ENCODE results near the gene MAVS.
"Not testable (repeated sequence)": the region's sequence is repeated elsewhere in the genome, so short reads cannot be mapped to it uniquely, and the experiment has no call there.

Gene MAVS

DNA sequence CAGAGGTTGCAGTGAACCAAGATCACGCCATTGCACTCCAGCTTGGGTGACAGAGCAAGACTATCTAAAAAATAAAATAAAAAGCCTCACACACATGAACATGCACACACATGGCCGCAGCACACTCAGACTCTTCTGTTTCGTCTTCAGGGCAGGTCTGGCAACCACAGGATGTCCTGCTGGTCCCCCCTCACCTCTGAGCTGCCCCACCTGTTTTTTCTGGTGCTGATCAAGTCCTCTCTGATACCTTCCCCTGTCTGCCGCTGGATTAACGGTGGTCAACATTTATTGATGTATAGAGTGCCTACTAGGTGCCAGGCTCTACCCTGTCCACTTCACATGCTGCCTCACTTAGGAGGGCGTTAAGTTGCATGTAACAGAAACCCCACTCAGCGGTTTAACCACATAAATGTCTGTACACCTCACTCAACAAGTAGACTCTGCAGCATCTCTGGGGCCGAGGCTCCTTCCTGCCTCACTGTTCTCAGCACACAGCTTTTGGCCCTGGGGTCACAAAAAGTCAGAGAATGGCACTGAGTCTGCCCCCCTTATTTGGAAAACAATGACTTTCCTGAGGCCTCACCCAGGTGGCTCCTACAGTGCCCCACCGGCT lies 30.8 kb upstream of the MAVS start:
- DNase-seq: no peak

DNA sequence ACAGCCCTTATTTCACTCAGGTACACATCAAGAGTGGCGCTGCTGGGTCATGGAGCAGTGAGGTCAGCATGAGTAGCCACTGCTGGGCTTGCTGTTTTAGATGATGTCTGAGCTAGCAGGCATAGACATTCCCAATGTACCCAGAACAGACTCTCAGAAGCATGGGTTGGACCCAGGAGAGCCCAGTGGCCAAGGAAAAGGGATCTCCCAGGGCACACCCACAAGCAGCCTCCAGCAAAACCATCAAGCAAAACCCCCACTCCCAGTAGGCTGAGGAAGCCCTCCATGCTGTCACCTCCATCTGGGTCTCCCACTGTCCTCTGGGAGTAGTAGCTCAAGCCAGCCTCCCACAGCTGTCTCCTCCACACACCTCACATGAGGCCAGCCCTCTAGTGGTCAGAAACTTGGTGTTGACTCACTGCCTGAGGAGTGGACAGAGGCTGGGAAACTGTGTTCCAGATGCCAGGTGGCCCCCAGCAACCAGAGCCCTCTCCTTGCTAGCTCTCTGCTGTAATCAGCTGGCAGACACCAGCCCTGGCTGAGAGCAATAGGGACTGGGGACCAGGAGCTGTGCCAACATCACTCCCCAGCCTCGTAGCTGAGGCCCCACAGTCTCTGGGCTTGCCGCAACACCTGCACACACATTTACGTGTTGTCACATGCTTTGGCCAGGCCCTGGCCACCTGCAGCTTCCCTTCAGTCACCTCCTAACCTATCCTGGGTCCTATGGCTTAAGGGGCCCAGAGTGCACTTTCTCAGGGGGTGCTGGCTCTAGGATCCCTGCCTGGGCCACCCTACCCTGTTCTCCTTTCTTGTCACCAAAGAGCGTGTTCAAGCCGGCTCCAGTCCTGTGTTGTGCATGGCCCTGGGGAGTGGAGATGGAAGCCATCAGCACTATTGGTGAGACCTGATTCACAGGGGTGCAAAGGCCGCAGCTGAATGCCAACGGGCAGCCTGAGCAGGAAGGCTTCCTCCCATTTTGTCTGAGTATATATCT lies 28.2 kb upstream of the MAVS start:
- no peak for DNase-seq

DNA sequence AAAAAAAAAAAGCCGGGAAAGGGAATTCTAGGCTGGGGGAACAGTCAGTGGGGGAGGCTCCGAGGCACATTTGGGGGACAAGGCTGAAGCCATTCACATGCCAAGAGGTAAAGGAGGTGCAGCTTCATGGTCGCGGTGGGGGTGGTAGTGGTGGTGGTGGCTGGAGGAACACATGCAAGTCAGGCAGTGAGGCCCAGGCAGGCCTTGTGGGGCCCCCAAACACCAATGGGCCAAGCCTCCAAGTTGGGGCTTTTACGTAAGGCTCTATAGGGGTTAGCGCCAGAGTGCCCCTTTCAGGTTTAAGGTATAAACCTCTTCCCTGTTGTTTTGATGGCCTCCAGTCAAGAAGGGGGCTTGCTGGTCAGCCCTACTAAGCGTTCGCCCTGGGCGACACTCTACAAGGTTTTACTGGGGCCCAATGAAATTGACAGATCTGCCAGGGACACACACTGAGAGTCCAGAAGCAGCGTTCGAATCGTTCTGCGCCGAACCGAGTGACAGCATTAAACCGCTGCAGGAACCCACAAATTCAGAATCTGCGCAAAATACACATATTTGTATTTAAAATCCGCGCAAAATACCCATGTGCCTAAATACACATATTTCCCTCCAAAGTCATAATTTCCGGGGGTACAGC lies 27.1 kb upstream of the MAVS start:
- no peak for DNase-seq

DNA sequence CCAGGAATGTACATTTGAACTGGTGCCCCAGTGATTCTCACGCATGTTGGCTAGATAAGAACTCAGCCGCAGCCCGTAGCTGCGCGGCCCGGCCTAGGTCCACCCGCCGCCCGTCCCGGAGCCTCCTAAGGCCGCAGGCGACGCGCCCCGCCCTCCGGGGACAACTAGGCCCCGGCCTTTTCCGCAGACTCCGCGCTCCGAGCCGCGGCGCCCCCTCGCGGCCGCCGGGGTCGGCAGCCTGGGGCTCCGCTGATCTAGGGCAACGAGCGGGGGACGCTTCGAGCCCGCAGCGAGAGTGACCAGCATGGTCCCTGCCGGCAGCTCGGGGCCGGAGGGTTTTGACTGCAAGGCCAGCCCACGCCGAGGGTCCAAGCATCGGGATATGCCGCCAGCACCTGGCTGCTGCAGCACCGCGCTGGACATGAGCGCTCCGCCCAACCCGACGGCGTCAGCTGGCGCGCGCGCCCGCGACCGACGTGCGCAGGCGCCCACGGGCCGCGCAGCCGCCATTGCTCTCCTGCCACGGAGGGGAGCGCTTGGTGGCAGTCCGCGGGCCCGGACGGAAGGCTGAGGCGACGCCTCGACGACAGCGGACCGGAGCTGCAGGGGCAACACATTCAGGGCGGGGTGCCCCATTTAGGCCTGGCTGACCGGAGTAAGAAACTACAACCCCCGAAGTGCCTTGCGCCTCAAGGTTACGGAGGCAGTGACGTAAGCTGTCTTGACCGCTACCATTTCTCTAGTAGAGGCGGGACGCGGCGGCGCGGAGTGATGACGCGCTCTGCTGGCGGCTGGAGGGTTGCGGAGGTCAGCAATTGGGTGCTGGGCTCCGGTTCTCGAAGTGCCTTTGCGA lies 26.4 kb upstream of the MAVS start, which contains the start of gene AP5S1:
Gene AP5S1, plus strand, starts transcription at position 500 of the 853 bp plus-strand sequence. CDS start 1,571 bp downstream, outside the sequence.
- DNase-seq: peak; percentile 78

DNA sequence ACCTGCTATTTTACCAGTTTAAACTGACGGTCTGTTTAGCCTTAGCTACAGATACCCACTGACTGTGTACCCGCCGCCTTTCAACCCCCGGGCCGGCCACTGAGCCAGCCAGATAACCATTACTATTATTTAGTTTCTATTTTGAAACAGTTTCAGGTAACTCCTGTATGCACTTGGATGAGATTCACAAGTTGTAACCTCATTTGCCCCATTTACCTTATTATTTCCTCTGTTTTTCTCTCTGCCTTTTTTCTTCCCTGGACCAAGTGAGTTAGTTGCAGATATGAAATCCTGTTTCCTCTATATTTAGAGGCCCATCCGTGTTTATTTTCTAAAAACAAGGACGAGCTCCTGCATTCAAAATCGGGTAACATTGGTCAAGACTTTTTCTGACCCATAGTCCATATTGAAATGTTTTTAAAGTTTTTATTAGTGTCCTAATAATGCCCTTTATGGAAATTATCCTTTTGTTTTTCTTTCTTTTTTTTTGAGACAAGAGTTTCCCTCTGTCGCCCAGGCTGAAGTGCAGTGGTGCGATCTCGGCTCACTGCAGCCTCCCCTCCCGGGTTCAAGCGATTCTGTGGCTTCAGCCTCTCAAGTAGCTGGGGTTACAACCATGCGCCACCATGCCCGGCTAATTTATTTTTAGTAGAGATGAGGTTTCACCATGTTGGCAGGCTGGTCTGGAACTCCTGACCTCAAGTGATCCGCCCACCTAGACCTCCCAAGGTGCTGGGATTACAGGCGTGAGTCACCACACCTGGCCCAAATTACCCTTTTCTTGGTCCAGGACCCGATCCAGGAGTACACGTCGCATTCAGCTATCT lies 25.5 kb upstream of the MAVS start:
- no peak for DNase-seq

DNA sequence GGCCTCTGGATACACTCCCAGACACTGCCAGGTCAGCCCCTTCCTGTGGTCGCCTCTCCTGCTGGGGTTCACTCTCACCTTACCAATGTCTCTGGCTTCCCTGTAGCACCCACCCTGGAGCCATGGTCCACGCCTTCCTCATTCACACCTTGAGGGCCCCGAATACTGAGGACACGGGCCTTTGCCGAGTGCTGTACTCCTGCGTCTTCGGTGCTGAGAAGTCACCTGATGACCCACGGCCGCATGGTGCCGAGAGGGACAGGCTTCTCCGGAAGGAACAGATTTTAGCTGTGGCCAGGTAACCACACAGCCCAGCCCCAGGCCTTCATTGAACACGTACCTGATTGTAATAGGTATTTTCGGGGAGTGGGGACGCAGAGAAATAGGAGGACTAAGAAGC lies 24.6 kb upstream of the MAVS start:
- no peak for DNase-seq

DNA sequence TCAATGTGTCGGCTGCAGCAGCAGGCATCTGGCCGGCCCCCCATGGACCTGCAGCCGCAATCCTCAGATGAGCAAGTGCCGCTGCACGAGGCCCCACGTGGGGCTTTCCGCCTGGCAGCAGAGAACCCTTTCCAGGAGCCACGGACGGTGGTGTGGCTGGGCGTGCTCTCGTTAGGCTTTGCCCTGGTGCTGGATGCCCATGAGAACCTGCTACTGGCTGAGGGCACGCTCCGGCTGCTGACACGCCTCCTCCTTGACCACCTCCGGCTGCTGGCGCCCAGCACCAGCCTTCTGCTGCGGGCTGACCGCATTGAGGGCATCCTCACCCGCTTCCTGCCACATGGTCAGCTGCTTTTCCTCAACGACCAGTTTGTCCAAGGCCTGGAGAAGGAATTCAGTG lies 22.8 kb upstream of the MAVS start:
- no peak for DNase-seq

DNA sequence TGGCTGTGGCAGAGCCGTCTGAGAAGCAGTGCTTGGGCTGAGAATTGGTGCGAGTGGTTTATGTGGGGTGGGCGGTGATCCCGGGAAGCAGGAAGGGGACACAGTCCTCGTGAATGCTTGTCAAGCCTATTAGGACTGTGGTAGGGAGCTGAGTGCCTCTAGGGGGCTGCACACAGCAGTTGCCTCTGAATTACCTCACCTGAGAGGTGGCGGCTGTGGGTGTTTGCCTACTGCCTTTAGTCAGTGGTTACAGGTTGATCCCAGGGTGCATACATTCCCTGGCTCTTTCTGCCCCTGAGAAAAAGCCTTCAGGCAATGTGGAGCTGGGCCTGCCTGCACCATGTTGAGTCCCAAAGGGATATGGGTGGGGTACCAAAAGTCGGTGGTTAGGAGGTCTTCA lies 21.1 kb upstream of the MAVS start:
- DNase-seq: no peak

DNA sequence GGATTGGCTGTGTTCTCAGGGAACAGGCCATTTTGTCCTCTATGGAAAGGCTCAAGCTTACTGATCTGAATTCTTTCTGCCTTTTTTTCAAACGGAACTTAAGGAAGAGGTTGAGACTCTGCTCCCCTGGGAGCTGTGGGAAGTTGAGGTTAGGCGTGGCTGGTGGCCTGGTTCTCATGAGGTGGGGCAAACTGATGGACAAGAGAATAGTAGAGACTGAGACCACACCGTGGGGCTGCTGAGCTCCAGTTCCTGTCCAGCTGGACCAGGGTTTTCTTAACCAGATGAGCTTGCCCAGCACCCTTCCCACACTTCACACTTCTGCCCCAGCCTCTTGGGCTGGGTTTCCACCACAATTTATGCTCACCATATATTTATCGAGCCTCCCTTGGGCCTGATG lies 20.2 kb upstream of the MAVS start:
- no peak for DNase-seq

DNA sequence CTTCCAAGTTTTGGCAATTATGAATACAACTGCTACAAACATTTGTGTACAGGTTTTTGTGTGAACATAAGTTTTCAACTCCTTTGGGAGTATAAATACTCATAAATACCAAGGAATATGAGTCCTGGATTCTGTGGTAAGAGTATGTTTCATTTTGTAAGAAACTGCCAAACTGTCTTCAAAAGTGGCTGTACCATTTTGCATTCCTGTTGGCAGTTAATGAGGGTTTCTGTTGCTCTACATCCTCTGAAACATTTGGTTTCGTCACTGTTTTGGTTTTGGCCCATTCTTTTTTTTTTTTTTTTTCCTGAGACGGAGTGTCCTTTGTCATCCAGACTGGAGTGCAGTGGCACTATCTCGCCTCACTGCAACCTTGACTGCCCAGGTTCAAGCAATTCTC lies 17.8 kb upstream of the MAVS start:
- DNase-seq: no peak

DNA sequence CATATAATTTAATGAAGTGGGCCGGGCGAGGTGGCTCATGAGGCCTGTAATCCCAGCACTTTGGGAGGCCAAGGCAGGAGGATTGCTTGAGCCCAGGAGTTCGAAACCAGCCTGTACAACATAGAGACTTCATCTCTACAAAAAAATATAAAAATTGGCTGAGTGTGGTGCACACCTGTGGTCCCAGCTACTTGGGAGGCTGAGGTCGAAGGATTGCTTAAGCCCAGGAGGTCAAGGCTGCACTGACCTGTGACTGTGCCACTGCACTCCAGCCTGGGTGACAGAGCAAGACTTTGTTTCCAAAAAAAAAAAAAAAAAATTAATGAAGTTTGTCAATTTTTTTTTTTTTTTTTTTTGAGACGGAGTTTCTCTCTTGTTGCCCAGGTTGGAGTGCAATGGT lies 16.7 kb upstream of the MAVS start:
- not testable (repeated sequence) for DNase-seq

DNA sequence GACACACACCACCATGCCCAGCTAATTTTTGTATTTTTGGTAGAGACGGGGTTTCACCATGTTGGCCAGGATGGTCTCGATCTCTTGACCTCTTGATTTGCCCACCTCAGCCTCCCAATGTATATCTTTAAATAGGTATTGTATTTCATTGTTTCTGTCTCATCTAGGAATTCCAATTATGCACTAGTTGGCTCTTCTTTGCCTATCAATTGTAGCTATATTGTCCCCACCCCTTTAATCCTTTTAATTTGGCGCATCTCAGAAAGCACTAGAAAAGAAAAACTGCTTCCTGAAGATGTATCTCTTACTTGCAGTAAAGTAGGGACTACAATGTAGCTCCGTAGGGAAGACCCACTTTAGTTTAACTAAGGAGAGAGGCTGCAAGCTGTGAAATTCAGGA lies 10.5 kb upstream of the MAVS start:
- no peak for DNase-seq

DNA sequence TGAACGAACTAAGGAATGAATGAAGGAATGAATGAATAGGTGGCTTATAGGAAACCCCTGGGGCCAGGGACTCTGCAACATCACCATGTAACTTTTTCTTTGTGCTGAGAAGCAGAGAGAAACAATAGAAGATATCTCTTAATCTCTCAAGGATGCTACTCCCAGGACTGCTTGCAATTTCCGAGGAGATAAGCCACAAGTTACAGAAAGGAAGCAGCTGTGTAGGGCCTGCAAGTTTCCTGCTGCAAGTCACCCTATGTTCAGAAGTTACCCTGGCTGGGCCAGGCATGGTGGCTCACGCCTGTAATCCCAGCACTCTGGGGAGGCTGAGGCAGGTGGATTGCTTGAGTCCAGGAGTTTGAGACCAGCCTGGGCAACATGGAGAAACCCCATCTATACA lies 7.3 kb upstream of the MAVS start:
- DNase-seq: no peak

DNA sequence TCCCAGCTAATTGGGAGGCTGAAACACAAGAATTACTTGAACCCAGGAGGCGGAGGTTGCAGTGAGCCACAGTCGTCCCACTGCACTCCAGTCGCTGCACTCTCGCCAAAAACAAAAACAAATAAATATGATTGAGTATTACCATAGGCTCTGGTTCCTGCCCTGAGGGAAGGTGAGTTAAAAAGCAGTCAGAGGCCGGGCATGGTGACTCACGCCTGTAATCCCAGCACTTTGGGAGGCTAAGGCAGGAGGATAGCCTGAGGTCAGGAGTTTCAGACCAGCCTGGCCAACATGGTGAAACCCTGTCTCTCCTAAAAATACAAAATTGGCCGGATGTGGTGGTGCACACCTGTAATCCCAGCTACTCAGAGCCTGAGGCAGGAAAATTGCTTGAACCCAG lies 6.4 kb upstream of the MAVS start:
- not testable (repeated sequence) for DNase-seq

DNA sequence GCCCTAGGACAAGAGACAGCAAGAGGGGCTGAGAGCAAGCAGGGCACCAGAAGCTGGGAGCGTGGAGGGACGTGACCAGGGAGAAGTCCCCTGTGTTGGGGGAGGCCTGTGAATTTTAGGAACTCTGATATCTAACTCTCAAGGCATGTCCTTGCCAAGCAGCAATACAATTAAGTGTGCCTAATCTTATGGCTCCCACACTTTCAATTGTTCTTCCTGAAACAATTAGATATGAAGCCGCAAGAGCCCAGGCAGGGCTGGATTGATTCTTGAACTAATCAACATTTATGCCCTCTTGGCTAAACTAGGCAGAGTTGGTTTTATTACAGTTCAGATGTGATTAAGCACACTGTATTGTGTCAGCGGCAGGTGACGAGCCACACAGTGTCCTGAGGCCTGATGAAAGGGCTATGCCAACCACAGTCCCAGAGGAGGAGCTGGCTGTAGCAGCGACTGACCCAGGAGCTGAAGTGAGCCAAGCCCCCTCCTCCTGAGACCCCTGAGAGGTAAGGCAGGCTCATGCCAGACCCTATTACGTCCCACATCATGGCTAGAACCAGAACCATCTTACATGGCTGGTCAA lies 4.2 kb upstream of the MAVS start:
- no peak for DNase-seq

DNA sequence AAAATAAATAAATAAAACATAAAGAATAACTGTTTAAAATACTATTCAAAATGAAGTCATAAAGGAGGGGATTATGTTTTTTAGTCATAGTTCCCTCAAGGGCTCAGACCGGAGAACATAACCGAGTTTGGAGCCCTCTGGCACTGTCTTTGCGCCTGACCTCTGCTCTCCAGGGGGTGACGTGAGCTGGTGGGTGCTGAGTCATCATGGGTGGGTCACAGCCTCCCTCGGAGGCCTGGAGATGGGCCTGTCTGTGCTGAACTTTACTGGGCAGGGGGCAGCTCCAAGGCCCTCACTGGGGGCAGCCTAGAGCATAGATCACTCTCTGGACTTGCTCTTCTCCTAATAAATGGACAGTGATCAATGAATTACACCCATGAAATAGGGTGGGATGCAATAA lies 3.1 kb upstream of the MAVS start:
- peak; percentile 78 for DNase-seq

DNA sequence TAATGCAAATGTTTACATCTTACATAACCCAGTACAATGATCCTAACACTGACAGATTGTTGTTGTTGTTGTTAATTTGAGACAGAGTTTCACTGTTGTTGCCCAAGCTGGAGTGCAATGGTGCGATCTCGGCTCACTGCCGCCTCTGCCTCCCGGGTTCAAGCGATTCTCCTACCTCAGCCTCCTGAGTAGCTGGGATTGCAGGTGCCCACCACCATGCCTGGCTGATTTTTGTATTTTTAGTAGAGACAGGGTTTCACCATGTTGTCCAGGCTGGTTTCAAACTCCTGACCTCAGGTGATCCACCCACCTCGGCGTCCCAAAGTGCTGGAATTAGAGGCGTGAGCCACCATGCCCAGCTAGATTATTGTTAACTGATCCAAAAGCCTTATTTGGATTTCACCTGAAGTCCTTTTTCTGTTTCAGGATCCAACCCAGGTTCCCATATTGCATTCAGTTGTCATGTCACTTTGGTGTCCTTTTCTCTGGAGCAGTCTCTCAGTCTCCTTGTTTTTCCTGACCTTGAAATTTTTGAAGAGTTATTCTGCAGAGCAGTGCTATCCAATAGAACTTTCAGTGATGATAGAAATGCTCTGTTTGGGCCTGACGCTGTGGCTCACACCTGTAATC lies 2.5 kb upstream of the MAVS start:
- DNase-seq: not testable (repeated sequence)

DNA sequence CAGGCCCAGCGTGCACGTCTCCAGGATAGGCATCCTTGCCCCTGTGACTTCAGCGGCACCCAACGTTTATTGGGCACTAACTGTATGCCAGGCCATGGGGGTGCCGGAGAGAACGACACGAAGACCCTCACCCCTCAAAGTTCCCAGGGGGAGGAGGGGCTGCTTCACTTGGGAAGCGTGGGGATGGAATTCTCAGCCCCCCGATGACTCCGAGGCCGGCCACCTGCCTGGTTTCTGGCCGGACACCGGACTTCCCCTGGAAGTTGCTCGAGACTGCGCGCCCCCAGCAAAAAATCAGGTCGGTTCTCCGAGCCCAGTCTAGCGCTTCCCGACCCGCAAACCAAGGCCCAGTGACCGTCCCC lies 275 bp upstream of the MAVS start:
- DNase-seq: no peak

DNA sequence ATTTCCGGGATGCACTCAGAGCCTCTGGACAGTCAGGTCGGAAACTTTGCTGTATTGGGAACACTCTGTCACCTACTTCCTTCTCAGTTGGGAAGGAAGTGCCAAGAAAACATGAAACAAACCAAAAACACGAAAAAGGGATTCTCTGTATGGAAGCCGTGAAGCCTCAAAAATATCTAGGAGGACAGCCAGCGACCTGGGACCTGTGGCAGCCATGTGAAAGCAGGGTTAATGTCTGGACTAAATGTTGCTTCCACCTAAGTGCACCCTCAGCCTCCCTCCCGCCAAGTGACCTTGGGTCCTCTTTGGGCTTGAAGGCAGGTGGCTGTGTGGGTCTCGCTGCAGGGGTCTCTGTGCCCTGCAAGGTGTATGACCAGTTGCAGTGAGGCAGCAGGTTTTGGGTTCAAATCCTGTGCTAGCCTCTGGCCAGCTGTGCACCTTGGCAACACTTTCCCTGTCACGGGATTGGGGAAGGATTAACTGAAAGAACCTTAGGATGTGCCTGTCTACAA lies 851 bp downstream of the MAVS start:
- DNase-seq: no peak

DNA sequence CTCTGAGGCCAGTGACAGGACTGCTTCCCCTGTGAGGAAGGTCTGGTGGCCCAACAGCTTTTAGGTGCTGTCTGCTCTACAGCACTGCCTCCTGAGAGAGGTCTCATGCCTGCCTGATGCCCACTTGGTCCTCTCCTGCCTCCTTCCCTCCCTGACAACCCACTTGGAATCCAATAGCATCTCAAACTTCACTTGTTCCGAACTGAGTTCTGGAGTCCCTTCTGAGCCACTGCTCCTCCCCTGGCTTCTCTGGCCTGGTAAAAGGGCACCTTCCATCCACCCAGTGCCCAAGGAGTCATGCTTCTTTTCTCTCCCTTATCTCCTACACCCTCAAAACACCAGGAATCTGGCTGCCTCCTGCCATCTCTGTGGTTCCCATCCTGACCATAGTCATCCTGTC lies 1.9 kb downstream of the MAVS start:
- no peak for DNase-seq

DNA sequence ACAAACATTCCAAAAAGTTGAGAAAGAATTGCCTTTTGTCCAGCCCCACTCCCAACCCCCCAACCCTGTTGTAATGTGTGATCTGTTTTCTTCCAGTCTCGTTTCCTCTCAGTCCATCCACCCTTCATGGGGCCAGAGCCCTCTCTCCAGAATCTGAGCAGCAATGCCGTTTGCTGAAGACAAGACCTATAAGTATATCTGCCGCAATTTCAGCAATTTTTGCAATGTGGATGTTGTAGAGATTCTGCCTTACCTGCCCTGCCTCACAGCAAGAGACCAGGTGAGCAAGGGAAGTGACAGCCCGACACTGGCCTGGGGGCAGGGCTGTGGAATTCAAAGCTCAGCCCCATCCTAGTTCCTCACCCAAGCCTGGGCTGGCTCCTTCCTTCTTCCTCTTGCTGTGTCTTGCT lies 7.8 kb downstream of the MAVS start:
- DNase-seq: no peak
